Fibroblast of villous mesenchyme (primary cell): ENCODE measurements around the gene PHLDA2. TPM values are rescaled to one million over a fixed set of nuclear protein-coding genes. Genes with fewer than 3 reads are reported as not detected.
A peak's percentile ranks its signal among the peaks of the same experiment; 100 is the strongest.

ENCODE experiments used
- DNase-seq: peaks from one replicate; pipeline ENCODE4 v3.0.0-alpha.2; 2010; ENCODE audit warnings: low read depth
- H3K4me3 ChIP-seq: 2 replicates; pipeline ENCODE4 v1.5.1; 2011; ENCODE audit warnings: low read depth, mild to moderate bottlenecking, low read length
- CTCF ChIP-seq: IDR thresholded peaks from 2 replicates; pipeline ENCODE4 v1.5.1; 2012; ENCODE audit warnings: low read depth, mild to moderate bottlenecking, low read length; ENCODE audit not compliant: insufficient read depth
- total RNA-seq: library from RNA; depleted of rRNA; stranded (reverse); fragments of >200 nt; gene quantifications from 2 replicates; pipeline ENCODE4 v1.2.3, GENCODE V29; 2012

Gene PHLDA2
- total RNA-seq, 1 donor = 7.3 TPM

DNA sequence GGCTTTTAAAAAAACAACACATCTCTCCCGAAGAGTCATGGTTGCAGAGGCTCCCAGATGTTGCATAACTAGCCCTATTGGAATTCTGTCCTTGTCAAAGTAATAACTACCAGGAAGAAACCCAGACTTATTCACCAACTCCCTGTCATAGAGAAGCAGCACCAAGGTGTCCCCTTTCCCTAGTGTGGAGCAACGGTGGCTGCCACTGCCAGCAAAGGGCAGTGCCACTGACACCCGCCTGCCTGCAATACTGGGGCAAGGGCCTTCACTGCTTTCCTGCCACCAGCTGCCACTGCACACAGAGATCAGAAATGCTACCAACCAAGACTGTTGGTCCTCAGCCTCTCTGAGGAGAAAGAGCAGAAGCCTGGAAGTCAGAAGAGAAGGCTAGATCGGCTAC lies 35.6 kb upstream of the PHLDA2 start:
- no peak for TF ChIP-seq CTCF
- no peak for DNase-seq
- no peak overlapping the region for H3K4me3 ChIP-seq

DNA sequence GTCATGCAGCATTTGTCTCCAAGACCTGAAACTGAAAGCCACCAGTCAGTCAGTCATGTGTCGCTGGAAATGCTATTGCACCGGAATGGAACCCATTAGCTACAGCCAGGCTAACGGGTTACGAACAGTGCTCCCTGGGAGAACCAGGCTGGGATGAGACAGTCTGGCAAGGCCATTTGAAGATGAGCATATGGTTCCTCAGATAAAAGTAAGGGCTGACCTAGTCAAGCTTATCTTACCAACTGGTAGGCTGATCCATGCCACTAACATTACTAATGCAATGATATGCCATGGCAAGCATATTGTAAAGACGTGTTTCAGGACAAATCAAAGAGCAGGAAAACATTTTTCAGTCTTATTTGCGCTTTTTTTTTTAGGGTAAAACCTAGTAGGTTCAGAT lies 34.5 kb upstream of the PHLDA2 start:
- no peak overlapping the region for H3K4me3 ChIP-seq
- no peak for DNase-seq
- TF ChIP-seq CTCF = no peak

DNA sequence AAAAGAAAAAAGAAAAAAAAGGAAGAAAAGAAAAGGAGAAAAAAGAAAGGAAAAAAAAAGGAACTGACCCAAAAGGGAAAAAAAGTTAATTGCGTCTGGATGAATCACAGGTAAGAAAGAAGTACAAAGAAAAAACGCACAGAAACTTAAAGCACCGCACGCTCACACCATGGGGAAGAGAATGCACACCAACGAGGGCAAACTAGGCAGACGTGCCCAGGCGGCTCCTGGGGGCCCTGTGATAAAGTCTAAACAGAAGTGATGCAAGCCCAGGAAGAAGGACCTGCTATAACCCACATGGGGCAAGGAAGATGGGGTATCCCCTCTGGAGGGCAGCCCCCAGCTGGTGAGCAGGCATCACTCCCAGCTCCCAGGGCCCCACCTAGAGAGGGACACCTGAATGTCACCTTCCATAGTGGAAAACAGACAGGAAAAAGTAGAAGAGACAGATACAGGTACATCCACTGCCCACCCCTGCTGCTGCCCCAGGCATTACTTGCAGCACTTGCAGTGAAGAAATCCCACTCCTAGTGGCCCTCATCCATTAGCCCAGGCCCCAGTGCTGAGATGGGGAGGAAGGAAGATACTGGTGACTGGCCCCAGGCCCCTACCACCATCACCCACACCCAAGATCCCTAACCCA lies 34.0 kb upstream of the PHLDA2 start:
- DNase-seq = no peak
- no peak overlapping the region for H3K4me3 ChIP-seq
- TF ChIP-seq CTCF = no peak

DNA sequence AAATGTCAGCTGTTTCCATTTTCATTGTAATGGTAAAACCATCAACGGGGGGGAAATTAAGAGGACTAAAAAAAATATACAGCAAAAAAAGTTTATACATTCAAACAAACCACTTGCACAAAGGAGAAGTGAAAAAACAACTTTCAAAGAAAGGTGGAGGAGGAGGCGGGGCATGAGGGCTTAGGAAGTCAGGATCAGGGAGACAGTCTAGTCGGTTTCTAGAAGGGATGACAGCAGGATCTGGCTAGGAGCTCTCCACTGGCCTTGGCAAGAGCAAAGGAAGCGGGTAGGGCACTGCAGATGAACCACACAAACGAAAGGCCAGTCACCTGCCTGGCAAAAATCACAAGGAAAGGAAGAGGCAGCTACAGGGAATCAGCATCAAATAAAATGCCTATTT lies 31.9 kb upstream of the PHLDA2 start:
- no peak for DNase-seq

GRCh38 chr11:2960139-2960538 lies 30.9 kb upstream of the PHLDA2 start:
- no peak for DNase-seq
- no peak for TF ChIP-seq CTCF
- no peak overlapping the region for H3K4me3 ChIP-seq

More for the DNA sequence above, 31.9 kb upstream of the PHLDA2 start:
- TF ChIP-seq CTCF = no peak
- H3K4me3 ChIP-seq = no peak overlapping the region

DNA sequence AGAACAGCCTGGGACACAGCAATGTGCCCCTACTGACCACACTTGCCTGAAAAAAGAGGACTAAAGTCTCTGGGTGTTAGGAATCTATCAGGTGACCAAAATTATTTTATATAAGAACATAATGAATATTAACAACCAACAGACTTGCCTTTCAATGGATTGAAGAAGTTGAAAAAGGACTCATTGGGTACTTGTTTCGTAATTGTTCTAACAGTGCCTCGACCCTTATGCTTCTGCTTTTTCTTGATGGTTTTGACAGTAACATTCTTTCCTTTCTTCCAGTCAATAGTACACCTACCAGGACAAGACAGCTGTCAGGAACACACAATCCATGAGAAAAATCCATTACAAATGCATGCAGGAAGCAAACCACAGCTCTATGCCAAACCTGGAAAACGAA lies 29.0 kb upstream of the PHLDA2 start:
- no peak for TF ChIP-seq CTCF
- DNase-seq = no peak
- H3K4me3 ChIP-seq = no peak overlapping the region

DNA sequence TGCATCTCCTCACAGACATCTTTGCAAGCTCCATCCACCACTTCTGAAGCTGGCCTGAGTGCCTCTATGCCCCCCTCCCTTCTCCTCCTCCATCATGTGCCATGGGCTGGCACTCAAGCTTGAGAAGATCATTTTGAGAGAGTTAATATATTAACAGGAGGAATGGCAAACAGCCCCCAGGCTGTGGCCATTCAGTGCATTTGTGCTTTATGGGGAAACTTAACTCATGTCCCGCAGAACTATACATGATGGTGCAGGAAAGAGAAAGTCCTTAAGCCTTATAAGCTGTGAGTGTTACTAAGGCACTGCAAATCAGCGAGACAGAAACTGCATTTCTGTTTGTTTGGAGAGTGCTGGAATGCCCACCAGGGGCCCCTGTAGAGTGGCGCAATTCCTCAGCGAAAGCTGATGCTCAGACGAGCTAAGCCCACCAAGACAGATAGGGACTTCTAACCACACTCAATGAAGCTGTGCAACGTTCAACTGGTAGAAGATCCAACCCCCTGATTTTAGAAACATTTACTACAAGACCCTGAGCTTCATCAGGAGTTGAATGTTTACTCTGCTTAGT lies 26.8 kb upstream of the PHLDA2 start:
- TF ChIP-seq CTCF = peak; percentile 42
- H3K4me3 ChIP-seq = no peak overlapping the region
- peak; percentile 60 for DNase-seq
